ENCODE results near the gene UBAP2.
A peak's percentile ranks its signal among the peaks of the same experiment; 100 is the strongest.

UBAP2 gene

GRCh38 chr9:33921967-33922895, 126.5 kb downstream of the UBAP2 start:
- DNase-seq (ENCODE audit: low read depth): peak; percentile 16

- no peak for DNase-seq (ENCODE audit: low read depth)
These were observed 129.3 kb downstream of the UBAP2 start for GRCh38 chr9:33919276-33919897.

- no peak for DNase-seq (ENCODE audit: low read depth)
These were observed 131.7 kb downstream of the UBAP2 start for GRCh38 chr9:33917036-33917435.

DNA sequence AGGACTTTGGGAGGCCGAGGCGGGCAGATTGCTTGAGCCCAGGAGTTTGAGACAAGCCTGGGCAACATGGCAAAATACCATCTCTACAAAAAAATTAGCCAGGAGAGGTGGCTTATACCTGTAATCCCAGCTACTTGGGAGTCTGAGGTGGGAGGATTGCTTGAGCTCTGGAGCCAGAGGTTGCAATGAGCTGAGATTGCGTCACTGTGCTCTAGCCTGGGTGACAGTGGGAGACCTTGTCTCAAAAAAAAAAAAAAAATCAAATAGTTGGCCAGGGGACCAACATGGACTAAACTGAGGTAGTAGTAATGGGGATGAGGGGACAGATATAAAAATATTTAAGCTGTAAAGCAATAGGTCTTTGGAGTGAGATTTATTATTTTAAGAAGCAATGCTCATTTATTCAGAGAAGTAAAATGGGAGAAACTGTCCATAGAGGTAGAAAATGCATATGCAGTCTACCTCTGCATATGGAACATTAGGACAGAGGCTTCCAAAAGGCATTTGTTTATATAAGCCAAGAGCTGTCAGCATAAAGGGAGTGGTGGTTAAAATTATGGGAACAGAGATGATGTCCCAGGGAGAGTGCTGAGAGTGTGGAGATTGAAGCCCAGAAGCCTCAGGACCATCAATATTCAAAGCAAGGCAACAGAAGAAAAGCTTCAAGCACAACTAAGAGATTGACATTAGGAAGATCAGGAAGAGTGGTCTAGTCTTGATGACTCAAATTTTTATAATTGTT, 133.6 kb downstream of the UBAP2 start:
- DNase-seq (ENCODE audit: low read depth): no peak

DNA sequence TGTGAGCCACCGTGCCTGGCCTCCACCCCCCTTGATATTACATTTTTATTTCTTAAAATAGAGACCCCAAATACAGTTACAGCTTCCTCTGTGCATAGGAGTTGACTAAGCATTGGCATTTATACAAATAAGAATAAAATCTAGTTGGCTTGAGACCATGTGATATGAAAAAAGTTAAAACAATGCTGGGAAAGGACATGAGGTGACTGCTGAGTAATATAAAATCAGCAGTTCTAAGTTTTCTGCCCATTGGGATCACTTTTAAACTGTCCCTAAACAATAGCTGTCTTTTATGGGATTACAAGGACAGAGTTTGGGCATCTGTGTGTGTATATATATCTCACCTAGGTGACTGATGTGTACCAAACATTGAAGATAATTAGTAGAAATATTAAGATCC, 135.1 kb downstream of the UBAP2 start:
- no peak for DNase-seq (ENCODE audit: low read depth)

DNA sequence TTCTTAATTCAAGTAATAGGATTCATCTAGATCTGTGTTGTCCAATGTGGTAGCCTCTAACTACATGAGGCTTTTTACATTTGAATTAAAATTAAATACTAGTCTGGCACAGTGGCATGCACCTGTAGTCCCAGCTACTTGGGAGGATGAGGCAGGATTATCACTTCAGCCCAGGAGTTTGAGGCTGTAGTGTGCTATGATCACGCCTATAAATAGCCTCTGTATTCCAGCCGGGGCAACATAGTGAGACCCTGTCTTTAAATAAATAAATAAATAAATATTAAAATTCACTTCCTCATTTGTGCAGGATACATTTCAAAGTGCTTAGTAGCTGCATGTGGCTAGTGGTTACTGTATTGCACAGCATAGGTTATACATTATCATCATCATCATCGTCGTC, 139.9 kb downstream of the UBAP2 start:
- DNase-seq (ENCODE audit: low read depth): no peak

DNA sequence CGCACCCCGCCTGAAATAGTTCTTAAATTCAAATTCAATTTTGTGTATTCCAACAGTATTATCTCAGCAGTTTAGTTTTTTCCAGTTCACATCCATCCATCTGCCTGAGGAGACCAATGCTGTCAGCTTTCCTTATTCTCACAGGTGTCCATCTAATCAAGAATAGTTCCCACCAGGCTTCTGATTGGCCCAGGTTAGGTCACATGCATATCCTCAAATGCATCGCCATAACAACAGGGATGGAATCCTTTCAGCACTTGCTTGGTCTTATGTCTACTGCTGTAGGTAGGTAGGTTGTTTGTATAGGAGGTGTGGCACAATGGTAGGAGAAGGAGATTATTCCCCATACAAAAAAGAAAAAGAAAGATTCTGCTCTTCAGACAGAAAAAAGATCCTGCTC, 140.6 kb downstream of the UBAP2 start:
- DNase-seq (ENCODE audit: low read depth): peak; percentile 10

DNA sequence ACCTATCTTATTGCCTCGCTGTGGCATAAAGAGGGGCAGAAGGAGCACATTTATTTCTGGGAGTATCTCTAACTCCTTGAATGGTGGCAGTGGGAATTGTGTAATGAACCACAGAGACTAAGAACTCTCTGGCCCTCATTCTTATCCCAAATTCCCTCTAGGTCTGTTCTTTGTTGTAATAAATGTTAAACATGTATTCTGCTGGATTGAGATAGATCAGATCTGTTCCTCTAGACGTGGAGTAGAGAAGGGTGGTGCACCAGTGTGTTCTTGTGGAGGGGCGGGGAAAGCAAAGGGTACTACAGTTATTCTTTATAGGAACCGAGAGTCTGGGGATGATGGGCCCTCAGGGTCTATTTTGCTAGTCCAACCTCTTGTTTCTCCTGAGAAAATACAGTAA, 141.3 kb downstream of the UBAP2 start:
- DNase-seq (ENCODE audit: low read depth): peak; percentile 16

- DNase-seq (ENCODE audit: low read depth): no peak
These were observed 141.9 kb downstream of the UBAP2 start for GRCh38 chr9:33906769-33907168.

GRCh38 chr9:33905137-33905536, 143.6 kb downstream of the UBAP2 start:
- DNase-seq (ENCODE audit: low read depth): no peak

DNA sequence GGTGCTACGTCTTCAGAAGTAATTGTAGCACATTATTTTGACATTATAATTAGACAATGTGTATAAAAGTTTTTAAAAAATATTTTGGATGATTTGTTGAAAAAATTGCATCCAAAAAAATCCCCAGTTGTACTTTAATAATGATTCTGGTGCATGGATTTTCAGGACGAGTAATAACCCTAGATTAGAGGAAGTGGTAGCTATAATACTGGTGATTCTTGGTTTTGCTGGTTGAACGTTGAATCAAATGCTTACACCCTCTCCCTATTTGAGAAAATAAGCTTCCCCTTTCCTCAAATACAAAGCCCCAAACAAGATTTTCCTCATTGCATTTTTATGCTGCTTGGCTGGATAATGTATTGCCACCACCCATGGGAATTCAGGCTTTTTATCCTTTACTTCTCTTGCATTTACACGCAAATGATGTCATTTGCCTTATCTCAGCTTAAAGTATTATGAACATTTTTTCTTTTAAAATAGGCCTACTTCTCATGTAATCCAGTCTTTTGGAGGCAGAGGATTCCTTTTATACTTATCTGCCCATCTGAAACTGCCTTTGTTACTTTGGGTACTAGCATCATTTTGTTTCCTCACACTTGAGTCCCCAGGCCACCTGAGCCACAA, 145.4 kb downstream of the UBAP2 start:
- peak; percentile 45 for DNase-seq (ENCODE audit: low read depth)

GRCh38 chr9:33894316-33894715, 154.4 kb downstream of the UBAP2 start:
- no peak for DNase-seq (ENCODE audit: low read depth)

DNA sequence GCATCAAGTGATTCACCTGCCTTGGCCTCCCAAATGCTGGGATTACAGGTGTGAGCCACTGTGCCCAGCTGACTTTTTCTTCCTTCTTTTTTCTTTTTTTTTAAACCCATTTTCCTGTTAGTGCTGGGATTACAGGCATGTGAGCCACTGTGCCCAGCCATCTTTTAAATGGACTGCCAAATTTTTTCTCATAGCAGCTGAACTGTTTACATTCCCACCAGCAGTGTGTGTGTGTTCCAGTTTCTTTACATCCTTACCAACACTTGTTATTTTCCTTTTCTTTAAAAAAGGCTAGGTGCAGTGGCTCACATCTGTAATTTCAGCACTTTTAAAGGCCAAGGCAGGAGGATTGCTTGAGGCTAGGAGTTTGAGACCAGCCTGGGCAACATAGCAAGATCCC, 154.8 kb downstream of the UBAP2 start:
- DNase-seq (ENCODE audit: low read depth): no peak

DNA sequence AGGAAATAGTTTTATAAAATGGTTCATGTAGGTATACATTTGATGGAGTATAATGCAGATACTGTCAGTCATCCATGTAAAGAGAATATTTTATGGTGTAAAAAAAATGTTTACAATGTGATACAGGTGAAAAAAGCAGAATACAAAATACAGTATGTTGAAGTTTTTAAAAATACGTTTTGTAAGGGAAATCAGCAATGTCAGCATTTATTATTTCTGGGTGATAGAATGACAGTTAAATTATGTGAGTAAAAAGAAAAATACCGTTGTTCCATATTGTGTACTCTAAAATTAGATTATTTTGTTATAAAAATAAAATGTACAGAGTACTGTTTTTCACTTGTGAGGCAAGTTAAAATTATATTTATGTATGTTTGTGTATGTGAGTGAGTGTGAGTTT, 162.7 kb downstream of the UBAP2 start:
- DNase-seq (ENCODE audit: low read depth): no peak

- DNase-seq (ENCODE audit: low read depth): peak; percentile 31
These were observed 163.6 kb downstream of the UBAP2 start for GRCh38 chr9:33884856-33885701.

- peak; percentile 41 for DNase-seq (ENCODE audit: low read depth)
These were observed 167.1 kb downstream of the UBAP2 start for GRCh38 chr9:33881635-33882034.

DNA sequence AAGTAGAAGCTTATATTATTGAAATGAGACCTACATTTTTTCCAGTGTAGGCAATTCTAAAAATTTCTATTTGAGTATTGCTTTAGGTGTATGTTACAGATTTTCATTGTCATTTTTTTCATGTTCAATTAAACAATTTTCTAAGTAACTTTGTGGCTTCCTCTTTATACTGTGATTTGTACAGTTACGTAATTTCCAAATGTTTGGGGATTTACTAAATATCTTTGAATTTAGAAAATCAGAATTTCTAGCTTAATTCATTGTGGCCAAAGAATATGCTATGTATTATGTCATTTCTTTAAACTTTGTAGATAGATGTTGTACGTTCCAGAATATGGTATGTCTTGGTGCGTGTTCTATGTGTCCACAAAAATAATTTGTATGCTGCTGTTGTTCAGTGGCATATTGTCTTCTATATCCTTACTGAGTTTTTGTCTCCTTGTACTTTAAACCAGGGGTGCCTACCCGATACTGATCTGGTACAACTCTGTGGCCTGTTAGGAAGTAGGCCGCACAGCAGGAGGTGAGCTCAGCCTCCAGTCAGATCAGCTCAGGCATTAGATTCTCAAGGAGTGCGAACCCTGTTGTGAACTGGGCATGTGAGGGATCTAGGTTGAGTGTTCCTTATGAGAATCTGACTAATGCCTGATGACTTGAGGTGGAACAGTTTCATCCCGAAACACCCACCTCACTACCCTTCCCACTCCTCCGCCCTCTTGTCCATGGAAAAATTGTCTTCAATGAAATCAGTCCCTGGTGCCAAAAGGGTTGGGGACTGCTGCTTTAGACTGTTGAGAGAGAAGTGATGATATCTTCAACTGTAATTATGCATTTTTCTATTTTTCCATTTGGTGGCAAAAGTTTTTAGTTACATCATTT, 168.2 kb downstream of the UBAP2 start:
- no peak for DNase-seq (ENCODE audit: low read depth)

DNA sequence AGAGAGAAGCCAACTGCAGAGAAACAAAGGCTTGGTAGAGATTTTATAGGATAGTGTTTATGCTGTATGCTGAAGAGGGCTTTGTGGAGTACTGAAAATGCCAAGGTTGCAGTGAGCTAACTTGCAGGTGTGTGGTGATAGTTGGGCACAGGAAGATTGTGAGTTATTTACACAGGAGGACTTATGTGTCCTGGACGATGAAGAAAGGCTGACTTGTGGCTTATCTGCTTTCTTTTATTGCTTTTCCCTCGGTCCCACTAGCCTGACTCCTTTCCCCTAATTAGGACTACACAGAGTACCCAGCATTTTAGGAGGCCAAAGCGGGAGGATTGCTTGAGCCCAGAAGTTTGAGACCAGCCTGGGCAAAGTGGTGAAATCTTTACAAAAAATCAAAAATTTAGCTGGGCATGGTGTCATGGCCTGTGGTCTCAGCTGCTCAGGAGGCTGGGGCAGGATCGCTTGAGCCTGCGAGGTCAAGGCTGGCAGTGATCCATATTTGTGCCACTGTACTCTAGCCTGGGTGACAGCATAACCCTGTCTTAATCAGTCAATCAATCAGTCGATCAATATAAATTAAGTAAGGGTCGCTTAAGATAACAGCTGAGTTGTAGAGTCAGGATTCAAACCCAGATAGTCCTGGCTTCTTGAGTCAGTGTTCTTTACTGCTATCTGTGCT, 169.9 kb downstream of the UBAP2 start:
- DNase-seq (ENCODE audit: low read depth): no peak

DNA sequence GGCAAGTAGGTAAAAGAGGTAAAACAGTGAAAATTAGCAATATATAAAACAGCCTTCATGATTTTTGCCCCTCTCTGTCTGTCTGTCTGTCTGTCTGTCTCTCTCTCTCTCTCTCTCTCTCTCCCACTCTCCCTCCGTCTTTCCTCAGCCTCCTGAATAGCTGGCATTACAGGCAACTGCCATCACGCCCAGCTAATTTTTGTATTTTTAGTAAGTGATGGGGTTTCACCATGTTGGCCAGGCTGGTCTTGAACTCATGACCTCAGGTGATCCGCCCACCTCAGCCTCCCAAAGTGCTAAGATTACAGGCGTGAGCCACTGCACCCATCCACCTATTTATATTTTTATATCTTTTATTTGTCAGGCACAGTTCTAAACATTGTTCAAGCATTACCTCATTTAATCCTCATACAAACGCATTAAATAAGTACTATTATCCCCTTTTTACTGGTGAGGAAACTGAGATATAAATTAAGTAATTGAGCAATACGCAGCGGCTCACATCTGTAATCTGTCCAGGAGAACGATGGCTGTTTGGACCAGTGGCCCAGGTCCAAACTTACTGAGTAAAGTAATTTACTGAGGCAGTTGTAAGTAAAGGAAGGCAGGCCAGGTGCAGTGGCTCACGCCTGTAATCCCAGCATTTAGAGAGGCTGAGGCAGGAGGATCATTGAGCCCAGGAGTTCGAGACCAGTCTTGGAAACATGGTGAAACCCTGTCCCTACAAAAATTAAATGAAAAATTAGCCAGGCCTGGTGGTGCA, 170.8 kb downstream of the UBAP2 start:
- no peak for DNase-seq (ENCODE audit: low read depth)
